ENCODE measurements around the gene SNX22.

Gene SNX22

DNA sequence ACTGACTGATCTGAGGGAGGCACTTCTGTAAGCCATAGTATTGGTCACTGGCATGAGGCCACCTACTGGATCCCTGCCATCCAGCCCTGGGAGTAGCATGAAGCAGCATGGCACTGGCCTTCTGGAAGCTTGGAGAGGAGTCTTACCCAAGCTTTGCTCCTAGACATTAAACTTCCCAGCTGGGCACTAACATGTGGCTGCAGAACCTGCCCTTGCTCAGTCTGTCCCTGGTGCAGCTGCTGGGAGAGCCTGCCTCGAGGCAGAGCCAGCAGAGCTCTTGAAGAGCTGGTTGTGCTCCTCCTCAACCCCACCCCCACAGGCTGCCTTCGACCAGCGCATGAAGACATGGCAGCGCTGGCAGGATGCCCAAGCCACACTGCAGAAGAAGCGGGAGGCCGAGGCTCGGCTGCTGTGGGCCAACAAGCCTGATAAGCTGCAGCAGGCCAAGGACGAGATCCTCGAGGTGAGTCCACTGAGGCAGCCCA lies 17.1 kb upstream of the SNX22 start:
- Histone ChIP-seq H3K27ac (ENCODE audit: low read length) (no peak overlapping the region), H3K4me3 (ENCODE audit: low read length) (no peak overlapping the region), H3K27me3 (replicated peaks; ENCODE audit: insufficient read depth, low read length) (no peaks in the 10 kb centered on the region), H4K20me1 (ENCODE audit: insufficient read depth, low read length) (no peaks in the 10 kb centered on the region), H3F3A (ENCODE audit: insufficient read depth, low read length) (no peaks in the 10 kb centered on the region), H3K4me1 (ENCODE audit: low read length) (no peaks in the 10 kb centered on the region), H3K4me2 (ENCODE audit: low read depth, low read length) (no peak overlapping the region), H3K9me2 (replicated peaks; ENCODE audit: insufficient read depth, low read length) (no peaks in the 10 kb centered on the region), H3K9me3 (replicated peaks; ENCODE audit: insufficient read depth, low read length) (no peaks in the 10 kb centered on the region), H3K9ac (ENCODE audit: low read length) (no peak overlapping the region), H3K79me2 (ENCODE audit: low read length) (no peaks in the 10 kb centered on the region), H2AFZ (ENCODE audit: low read length) (no peak overlapping the region), H3K36me3 (replicated peaks; ENCODE audit: insufficient read depth, low read length) (no peaks in the 10 kb centered on the region; the same call in none of the 2 replicates)
- TF ChIP-seq EZH2phosphoT487 (IDR thresholded peaks at IDR 0.05; ENCODE audit: low read length) (no peak), EZH2 (optimal IDR thresholded peaks at IDR 0.05; ENCODE audit: low read depth, low read length) (no peak)
- TF ChIP-seq, protein P1, sequence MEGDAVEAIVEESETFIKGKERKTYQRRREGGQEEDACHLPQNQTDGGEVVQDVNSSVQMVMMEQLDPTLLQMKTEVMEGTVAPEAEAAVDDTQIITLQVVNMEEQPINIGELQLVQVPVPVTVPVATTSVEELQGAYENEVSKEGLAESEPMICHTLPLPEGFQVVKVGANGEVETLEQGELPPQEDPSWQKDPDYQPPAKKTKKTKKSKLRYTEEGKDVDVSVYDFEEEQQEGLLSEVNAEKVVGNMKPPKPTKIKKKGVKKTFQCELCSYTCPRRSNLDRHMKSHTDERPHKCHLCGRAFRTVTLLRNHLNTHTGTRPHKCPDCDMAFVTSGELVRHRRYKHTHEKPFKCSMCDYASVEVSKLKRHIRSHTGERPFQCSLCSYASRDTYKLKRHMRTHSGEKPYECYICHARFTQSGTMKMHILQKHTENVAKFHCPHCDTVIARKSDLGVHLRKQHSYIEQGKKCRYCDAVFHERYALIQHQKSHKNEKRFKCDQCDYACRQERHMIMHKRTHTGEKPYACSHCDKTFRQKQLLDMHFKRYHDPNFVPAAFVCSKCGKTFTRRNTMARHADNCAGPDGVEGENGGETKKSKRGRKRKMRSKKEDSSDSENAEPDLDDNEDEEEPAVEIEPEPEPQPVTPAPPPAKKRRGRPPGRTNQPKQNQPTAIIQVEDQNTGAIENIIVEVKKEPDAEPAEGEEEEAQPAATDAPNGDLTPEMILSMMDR (IDR thresholded peaks at IDR 0.05; ENCODE audit: low read length): no peak
- DNase-seq: no peak

DNA sequence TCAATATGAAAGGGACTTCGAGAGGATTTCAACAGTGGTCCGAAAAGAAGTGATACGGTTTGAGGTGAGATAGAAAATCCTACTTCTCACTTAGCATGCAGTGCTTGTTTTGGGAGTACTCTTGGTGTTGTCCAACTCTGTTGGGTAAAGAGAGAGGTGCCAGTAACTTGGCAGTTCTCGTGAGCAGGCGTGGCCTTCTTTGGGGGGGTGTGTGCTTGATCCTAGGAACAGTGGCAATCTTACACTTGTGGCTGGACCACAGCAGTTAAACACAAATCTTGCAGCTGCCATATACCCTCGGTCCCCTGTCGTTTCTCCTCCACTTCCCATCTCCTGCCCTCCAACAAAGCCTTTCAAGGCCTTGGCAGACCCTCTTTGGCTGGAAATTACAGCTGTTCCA lies 15.2 kb upstream of the SNX22 start:
- H3F3A ChIP-seq (ENCODE audit: insufficient read depth, low read length): no peaks in the 10 kb centered on the region
- no peaks in the 10 kb centered on the region for H3K27me3 ChIP-seq (replicated peaks; ENCODE audit: insufficient read depth, low read length)
- no peaks in the 10 kb centered on the region for H3K4me1 ChIP-seq (ENCODE audit: low read length)
- no peak overlapping the region for H3K4me3 ChIP-seq (ENCODE audit: low read length)
- no peaks in the 10 kb centered on the region for H3K9me2 ChIP-seq (replicated peaks; ENCODE audit: insufficient read depth, low read length)
- H3K9ac ChIP-seq (ENCODE audit: low read length): no peak overlapping the region
- no peaks in the 10 kb centered on the region for H3K79me2 ChIP-seq (ENCODE audit: low read length)
- H3K27ac ChIP-seq (ENCODE audit: low read length): no peak overlapping the region
- DNase-seq: no peak
- H2AFZ ChIP-seq (ENCODE audit: low read length): no peak overlapping the region
- no peak overlapping the region for H3K4me2 ChIP-seq (ENCODE audit: low read depth, low read length)
- no peaks in the 10 kb centered on the region for H4K20me1 ChIP-seq (ENCODE audit: insufficient read depth, low read length)
- no peaks in the 10 kb centered on the region for H3K9me3 ChIP-seq (replicated peaks; ENCODE audit: insufficient read depth, low read length)
- H3K36me3 ChIP-seq (replicated peaks; ENCODE audit: insufficient read depth, low read length): no peaks in the 10 kb centered on the region; the same call in none of the 2 replicates
- TF ChIP-seq, protein P1 (IDR thresholded peaks at IDR 0.05; ENCODE audit: low read length): no peak
- no peak for TF ChIP-seq EZH2phosphoT487 (IDR thresholded peaks at IDR 0.05; ENCODE audit: low read length)

DNA sequence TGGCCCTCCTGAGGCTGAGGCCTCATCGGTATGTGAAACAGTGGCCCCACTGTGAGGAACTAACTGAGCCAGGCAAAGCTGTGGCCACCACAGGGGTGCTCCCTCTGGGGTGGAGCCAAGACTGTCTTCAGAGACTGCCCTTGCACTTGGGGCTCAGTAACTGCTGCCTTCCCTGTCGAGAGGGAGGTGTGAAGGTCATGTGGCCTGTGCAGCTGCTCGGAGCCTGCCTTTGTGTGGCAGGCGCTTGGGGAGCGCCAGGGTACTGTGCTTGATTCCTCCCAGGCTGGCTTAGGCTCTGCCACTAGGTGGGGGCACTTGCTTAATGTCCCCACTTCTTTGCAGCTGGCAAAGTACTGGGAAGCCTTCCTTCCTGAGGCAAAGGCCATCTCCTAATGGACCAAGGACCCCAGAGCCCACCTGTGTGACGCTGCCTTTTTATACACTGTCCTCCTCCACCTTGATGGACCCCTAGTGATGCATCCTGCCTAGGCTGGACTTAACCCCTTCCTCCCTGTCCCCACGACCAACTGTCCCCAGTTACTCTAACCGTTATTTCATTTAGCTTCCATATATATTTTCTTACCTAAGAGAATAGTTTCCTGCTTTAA lies 14.2 kb upstream of the SNX22 start:
- Histone ChIP-seq H3K4me2 (ENCODE audit: low read depth, low read length) (no peak overlapping the region), H3K4me3 (ENCODE audit: low read length) (no peak overlapping the region), H3K9ac (ENCODE audit: low read length) (no peak overlapping the region), H3K4me1 (ENCODE audit: low read length) (no peaks in the 10 kb centered on the region), H3K27me3 (replicated peaks; ENCODE audit: insufficient read depth, low read length) (no peaks in the 10 kb centered on the region), H2AFZ (ENCODE audit: low read length) (no peak overlapping the region), H3K9me3 (replicated peaks; ENCODE audit: insufficient read depth, low read length) (no peaks in the 10 kb centered on the region), H3F3A (ENCODE audit: insufficient read depth, low read length) (no peaks in the 10 kb centered on the region), H3K9me2 (replicated peaks; ENCODE audit: insufficient read depth, low read length) (no peaks in the 10 kb centered on the region), H3K36me3 (replicated peaks; ENCODE audit: insufficient read depth, low read length) (no peaks in the 10 kb centered on the region; the same call in none of the 2 replicates), H3K79me2 (ENCODE audit: low read length) (no peaks in the 10 kb centered on the region), H4K20me1 (ENCODE audit: insufficient read depth, low read length) (no peaks in the 10 kb centered on the region), H3K27ac (ENCODE audit: low read length) (no peak overlapping the region)
- no peak for TF ChIP-seq EZH2phosphoT487 (IDR thresholded peaks at IDR 0.05; ENCODE audit: low read length)
- no peak for DNase-seq

DNA sequence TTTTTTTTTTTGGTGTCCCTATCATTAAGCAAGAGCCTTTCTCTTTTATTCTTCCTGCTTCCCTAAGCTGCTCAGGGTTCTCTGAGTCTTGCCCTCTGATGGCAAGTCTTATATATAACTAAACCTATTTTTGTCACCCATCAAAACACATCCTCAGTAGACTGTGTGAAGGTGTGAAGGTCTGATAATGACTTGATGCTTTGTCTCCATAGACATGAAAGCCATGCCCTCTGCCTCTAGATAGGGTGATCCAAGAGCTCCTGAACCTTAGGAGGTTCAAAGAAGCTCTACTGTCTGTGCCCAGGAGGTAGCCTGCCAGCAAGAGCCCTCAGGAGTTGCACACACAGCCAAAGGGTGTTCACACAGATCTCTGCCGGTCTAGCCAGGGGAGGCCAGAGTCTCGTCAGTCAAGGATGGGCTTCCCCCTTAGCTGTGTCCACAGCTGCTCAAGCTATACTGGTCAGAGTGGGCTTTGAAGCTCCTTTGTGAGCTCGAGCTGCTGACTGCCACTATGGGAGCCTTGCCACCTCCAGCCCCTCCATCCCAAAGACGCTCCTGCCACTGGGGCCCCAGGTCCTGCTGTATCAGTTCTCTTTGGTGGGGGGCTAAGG lies 13.1 kb upstream of the SNX22 start:
- no peaks in the 10 kb centered on the region for H3K27me3 ChIP-seq (replicated peaks; ENCODE audit: insufficient read depth, low read length)
- no peak overlapping the region for H3K4me2 ChIP-seq (ENCODE audit: low read depth, low read length)
- DNase-seq: no peak
- H3K9me2 ChIP-seq (replicated peaks; ENCODE audit: insufficient read depth, low read length): no peaks in the 10 kb centered on the region
- no peak overlapping the region for H2AFZ ChIP-seq (ENCODE audit: low read length)
- no peaks in the 10 kb centered on the region; the same call in none of the 2 replicates for H3K36me3 ChIP-seq (replicated peaks; ENCODE audit: insufficient read depth, low read length)
- no peaks in the 10 kb centered on the region for H3K4me1 ChIP-seq (ENCODE audit: low read length)
- no peak overlapping the region for H3K27ac ChIP-seq (ENCODE audit: low read length)
- H3F3A ChIP-seq (ENCODE audit: insufficient read depth, low read length): no peaks in the 10 kb centered on the region
- H4K20me1 ChIP-seq (ENCODE audit: insufficient read depth, low read length): no peaks in the 10 kb centered on the region
- H3K79me2 ChIP-seq (ENCODE audit: low read length): no peaks in the 10 kb centered on the region
- H3K4me3 ChIP-seq (ENCODE audit: low read length): no peak overlapping the region
- TF ChIP-seq, protein P1 (IDR thresholded peaks at IDR 0.05; ENCODE audit: low read length): no peak
- TF ChIP-seq EZH2 (optimal IDR thresholded peaks at IDR 0.05; ENCODE audit: low read depth, low read length): no peak
- no peak for TF ChIP-seq EZH2phosphoT487 (IDR thresholded peaks at IDR 0.05; ENCODE audit: low read length)
- H3K9ac ChIP-seq (ENCODE audit: low read length): no peak overlapping the region
- H3K9me3 ChIP-seq (replicated peaks; ENCODE audit: insufficient read depth, low read length): no peaks in the 10 kb centered on the region
